COLO829 (cell line): Measurements from ENCODE around the gene RBP4.

Experiments used
- DNase-seq: peaks from one replicate; pipeline ENCODE4 v3.0.0; 2012; ENCODE audit warnings: low spot score

Gene RBP4

DNA sequence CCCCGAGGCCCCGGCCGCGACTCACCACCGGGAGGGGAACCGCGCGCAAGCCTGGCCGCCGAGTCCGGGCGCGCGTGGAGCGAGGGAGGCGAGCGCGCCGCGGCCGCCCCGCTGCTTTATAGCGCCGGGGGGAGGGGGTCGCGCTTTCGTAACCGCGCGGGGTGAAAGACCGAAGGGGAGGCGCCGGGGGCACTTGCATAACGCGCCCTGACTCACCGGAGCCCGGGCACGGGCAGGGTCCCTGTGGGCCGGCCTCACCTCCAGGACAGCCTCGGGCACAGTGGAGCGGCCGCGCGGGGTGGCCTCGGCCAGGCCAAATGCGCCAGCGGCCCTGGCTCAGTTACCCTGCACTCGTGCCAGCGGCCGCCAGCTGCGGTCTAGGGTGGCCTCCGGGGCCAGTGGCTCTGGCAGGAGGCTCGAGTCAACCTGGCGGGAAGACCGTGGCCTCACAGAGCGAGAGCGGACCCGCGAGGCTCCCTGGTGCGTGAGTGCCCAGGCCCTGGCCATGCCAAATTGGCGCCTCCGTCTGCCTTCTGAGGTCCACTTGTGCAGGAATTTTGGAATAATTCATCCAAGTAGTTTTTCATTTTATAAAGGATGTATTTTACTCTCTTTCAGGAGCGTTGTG, at the start of gene RBP4:
Gene RBP4 (minus strand): TSS at position 90 of the 628 bp plus-strand sequence. CDS start 207 bp downstream, outside the sequence.
- no peak for DNase-seq

- no peak for DNase-seq
These were observed 38.8 kb upstream of the RBP4 start for GRCh38 chr10:93639791-93640190.

GRCh38 chr10:93630625-93631557, 29.9 kb upstream of the RBP4 start:
- DNase-seq: no peak

- no peak for DNase-seq
These were observed 28.7 kb upstream of the RBP4 start for GRCh38 chr10:93629647-93630305.

- no peak for DNase-seq
These were observed 27.8 kb upstream of the RBP4 start for GRCh38 chr10:93628858-93629257.

GRCh38 chr10:93622942-93623341, 21.9 kb upstream of the RBP4 start:
- no peak for DNase-seq

GRCh38 chr10:93620925-93621324, 19.9 kb upstream of the RBP4 start:
- DNase-seq: no peak

DNA sequence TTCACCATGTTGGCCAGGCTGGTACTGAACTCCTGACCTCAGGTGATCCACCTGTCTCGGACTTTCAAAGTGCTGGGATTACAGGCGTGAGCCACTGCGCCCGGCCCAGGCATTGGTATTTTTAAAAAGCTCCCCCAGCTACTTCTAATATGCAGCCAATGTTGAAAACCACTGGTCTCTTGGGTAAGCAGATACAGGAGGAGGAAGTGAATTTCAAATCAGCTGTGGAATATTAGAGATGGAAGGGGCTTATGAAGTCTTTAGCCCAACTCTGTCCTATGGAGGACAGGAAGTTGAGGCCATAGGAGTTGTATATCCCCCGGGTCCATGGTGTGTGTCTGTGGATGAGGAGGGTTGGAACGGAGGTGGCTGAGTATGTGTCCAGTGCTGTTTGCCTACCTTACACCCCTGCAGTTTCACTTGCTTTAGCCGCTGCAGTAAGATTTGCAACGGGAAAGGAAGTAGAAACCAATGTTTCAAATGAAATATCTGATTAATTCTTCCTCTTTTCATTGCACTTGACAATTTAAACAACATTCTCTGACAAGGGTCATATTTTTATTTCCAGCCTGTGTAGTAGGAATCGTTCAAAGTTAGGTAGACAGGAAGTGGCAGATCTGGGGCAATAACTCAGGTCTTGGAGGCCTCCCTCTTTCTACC, 14.7 kb upstream of the RBP4 start:
- no peak for DNase-seq

- no peak for DNase-seq
These were observed 13.2 kb upstream of the RBP4 start for GRCh38 chr10:93614101-93614825.

DNA sequence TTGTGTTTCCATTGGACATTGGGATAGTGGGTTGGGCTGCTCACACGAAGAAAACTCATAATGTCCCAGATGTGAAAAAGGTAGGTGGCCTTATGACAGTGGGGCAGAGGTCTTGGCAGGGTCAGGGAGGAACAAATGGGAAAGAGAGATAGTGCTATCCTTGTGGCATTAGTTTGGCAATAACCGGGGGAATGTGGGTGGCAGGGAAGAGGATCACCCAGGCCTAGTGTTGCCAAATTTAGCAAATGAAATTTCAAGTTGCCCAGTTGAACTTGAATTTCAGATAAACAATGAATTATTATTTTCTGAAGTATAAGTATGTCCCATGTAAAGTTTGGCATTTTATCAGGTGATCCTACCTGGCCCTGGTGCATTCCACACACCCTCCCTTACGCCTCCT, 12.1 kb upstream of the RBP4 start:
- no peak for DNase-seq

GRCh38 chr10:93612311-93612710, 11.3 kb upstream of the RBP4 start, which contains the start of gene PDE6C:
TSS of gene PDE6C (plus strand) at chr10:93612537. CDS start at chr10:93612726, 189 bp downstream.
- no peak for DNase-seq

- DNase-seq: no peak
These were observed 7.4 kb upstream of the RBP4 start for GRCh38 chr10:93608421-93608820.

- DNase-seq: no peak
These were observed 3.1 kb upstream of the RBP4 start for GRCh38 chr10:93604146-93604545.

GRCh38 chr10:93603023-93603422, 2.0 kb upstream of the RBP4 start:
- DNase-seq: no peak

GRCh38 chr10:93601774-93602162, 733 bp upstream of the RBP4 start:
- DNase-seq: no peak

- DNase-seq: no peak
These were observed 439 bp downstream of the RBP4 start for GRCh38 chr10:93600446-93601145.

DNA sequence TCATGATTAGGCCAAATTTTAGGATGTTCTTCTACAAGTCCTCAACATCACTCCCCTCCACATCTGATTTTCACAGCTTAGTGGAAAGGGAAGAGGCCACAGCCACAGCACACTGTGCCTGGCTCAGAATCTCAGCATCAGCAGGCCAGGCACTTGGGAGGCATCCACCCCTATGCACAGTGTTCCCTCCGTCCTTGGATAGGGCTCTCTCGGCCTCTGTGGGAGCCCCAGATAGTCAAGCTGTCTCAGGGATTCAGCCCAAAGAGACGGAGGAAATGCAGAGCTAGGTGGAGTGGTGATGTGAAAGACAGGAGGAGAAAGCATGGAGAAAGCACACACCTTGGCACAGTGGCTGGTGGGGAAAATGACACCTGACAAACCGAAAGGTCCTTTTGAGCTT, 1.3 kb downstream of the RBP4 start:
- no peak for DNase-seq

DNA sequence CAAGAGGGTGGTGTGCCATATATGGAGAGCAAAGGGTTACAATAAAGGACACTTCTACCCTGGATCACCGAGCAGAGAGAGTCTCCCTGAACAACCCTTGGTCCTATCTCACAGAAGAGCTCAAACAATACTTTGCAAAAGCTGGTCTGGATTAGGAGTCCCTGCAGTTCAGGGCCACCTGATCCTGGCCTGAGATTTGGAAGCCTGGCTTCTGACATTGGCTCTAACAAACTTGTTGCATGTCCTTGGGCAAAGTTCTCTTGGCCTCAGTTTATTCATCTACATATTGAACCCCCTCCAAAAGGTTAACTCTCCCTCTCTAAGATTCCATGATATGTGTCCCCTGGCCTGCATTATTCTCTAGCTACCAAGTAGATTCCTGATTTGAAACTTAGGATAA, 1.7 kb downstream of the RBP4 start:
- no peak for DNase-seq

GRCh38 chr10:93598157-93598556, 2.9 kb downstream of the RBP4 start:
- no peak for DNase-seq

GRCh38 chr10:93597075-93597599, 3.9 kb downstream of the RBP4 start:
- no peak for DNase-seq

DNA sequence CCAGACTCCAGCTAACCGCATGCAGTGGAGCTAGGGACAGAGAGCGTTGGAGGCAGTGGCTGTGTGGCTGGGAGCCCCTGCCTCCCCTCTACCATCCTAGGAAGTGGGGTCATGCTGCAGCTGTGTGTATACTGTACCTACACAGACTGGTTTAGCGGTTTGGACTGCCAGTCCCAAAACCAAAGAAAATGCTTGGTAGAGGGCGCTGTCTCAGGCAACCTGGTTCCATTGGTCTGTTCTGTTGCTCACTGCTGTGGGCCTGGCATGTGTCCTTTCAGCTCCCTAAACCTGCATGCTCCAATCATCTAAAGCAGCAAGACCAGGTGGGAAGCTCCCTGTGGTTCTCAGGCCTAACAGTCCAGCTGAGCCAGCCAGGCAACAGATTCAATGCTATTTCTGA, 4.5 kb downstream of the RBP4 start:
- no peak for DNase-seq
